HepG2 (cell line): ENCODE results near the gene SHC3. TPM values are rescaled to one million over a fixed set of nuclear protein-coding genes. Genes with fewer than 3 reads are reported as not detected.

Experiments
- CBX2 ChIP-seq, 2 experiments: fragments of 200-600 bp in 1 of 2; sonication (generic); formaldehyde crosslinking in 1 of 2; IDR thresholded peaks; 2 replicates each; pipeline versions ENCODE4 v1.7.0 to v1.8.1; 2018 to 2022; ENCODE audit warnings: low read depth in 2 of 2, low read length in 1 of 2, mild to moderate bottlenecking in 1 of 2, missing genetic modification reagents in 1 of 2
- HNF4A ChIP-seq: sonication (generic); formaldehyde crosslinking; IDR thresholded peaks from 2 replicates; pipeline ENCODE4 v1.4.0; 2020; ENCODE audit warnings: missing genetic modification reagents
- MTF1 ChIP-seq: sonication (generic); formaldehyde crosslinking; IDR thresholded peaks from 2 replicates; pipeline ENCODE4 v1.5.0; 2020; ENCODE audit warnings: missing genetic modification reagents
- MYC ChIP-seq: sonication (generic); formaldehyde crosslinking; IDR thresholded peaks from 2 replicates; pipeline ENCODE4 v1.9.0; 2021; ENCODE audit warnings: missing genetic modification reagents, borderline replicate concordance
- POLR2G ChIP-seq: fragments of 200-400 bp; formaldehyde crosslinking; IDR thresholded peaks from 2 replicates; pipeline ENCODE4 v1.6.1; 2018; ENCODE audit warnings: mild to moderate bottlenecking, low read depth, low read length, moderate library complexity
- ZBTB1 ChIP-seq: sonication (generic); formaldehyde crosslinking; IDR thresholded peaks from 2 replicates; pipeline ENCODE4 v1.4.0; 2020; ENCODE audit warnings: missing genetic modification reagents, borderline replicate concordance
- ZNF296 ChIP-seq: sonication (generic); formaldehyde crosslinking; conservative IDR thresholded peaks from 2 replicates; pipeline ENCODE4 v1.5.0; 2020; ENCODE audit warnings: mild to moderate bottlenecking, missing genetic modification reagents
- polyA plus RNA-seq, 8 experiments: library from polyadenylated mRNA; depleted of rRNA in 3 of 8; stranded (reverse) in 7 of 8; unstranded in 1 of 8; fragments of >200 nt; fragmentation: Illumina TruSeq in 4 of 8; extraction: Trizol in 4 of 8; gene quantifications; 2 replicates each; pipeline versions ENCODE4 v1.2.1 to v1.2.3, GENCODE V29; 2011 to 2016; ENCODE audit warnings: low read depth in 4 of 8, missing spikeins in 1 of 8, mixed read lengths in 1 of 8; ENCODE audit not compliant: insufficient read depth in 1 of 8
- total RNA-seq, 5 experiments: library from RNA; depleted of rRNA; stranded (reverse); fragments of >200 nt; fragmentation: Illumina TruSeq; extraction: Trizol; gene quantifications; 2 replicates each; pipeline ENCODE4 v1.2.3, GENCODE V29; 2016; ENCODE audit warnings: low read depth in 1 of 5
- TF ChIP-seq, protein P1 (sequence below): sonication (generic); formaldehyde crosslinking; IDR thresholded peaks from 2 replicates; pipeline ENCODE4 v1.4.0; 2020; ENCODE audit warnings: mild to moderate bottlenecking, missing genetic modification reagents
- TF ChIP-seq, protein P2 (sequence below): sonication (generic); formaldehyde crosslinking; IDR thresholded peaks from 2 replicates; pipeline ENCODE4 v1.5.0; 2020; ENCODE audit warnings: mild to moderate bottlenecking, low read depth, missing genetic modification reagents, borderline replicate concordance

Gene SHC3
- total and polyA plus RNA-seq, 2 of the 13 experiments (the other 11 are each of a cell fraction or from before 2014, with no cell fraction given) = 0.09 to 0.89 TPM

DNA sequence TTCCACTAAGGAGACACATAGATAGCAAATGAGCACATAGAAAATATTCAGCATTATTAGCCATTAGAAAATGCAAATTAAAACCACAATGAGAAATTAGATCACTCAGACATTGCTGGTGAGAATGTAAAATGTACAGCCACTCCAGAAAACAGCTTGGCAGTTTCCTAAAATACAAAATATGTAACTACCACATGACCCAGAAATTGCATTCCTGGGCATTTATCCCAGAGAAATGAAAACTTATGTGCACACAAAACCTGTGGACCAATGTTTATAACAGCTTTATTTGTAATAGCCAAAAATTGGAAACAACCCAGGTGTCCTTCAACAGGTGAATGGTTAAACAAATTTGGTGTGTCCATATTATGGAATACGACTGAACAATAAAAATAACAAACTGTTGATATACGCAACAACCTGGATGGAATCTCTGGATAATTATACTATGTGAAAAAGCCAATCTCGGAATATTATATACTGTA, 34.8 kb upstream of the SHC3 start (continued):
- TF ChIP-seq ZNF296 (no peak), ZBTB1 (CRISPR knock-in tag) (no peak), MTF1 (CRISPR knock-in tag) (no peak), HNF4A (no peak), POLR2G (no peak), CBX2 (IDR thresholded peaks at IDR 0.05; ENCODE audit: low read depth, low read length) (no peak), CBX2 (CRISPR knock-in tag; IDR thresholded peaks at IDR 0.05; ENCODE audit: low read depth) (no peak), MYC (CRISPR knock-in tag) (no peak)
- TF ChIP-seq, protein P1, sequence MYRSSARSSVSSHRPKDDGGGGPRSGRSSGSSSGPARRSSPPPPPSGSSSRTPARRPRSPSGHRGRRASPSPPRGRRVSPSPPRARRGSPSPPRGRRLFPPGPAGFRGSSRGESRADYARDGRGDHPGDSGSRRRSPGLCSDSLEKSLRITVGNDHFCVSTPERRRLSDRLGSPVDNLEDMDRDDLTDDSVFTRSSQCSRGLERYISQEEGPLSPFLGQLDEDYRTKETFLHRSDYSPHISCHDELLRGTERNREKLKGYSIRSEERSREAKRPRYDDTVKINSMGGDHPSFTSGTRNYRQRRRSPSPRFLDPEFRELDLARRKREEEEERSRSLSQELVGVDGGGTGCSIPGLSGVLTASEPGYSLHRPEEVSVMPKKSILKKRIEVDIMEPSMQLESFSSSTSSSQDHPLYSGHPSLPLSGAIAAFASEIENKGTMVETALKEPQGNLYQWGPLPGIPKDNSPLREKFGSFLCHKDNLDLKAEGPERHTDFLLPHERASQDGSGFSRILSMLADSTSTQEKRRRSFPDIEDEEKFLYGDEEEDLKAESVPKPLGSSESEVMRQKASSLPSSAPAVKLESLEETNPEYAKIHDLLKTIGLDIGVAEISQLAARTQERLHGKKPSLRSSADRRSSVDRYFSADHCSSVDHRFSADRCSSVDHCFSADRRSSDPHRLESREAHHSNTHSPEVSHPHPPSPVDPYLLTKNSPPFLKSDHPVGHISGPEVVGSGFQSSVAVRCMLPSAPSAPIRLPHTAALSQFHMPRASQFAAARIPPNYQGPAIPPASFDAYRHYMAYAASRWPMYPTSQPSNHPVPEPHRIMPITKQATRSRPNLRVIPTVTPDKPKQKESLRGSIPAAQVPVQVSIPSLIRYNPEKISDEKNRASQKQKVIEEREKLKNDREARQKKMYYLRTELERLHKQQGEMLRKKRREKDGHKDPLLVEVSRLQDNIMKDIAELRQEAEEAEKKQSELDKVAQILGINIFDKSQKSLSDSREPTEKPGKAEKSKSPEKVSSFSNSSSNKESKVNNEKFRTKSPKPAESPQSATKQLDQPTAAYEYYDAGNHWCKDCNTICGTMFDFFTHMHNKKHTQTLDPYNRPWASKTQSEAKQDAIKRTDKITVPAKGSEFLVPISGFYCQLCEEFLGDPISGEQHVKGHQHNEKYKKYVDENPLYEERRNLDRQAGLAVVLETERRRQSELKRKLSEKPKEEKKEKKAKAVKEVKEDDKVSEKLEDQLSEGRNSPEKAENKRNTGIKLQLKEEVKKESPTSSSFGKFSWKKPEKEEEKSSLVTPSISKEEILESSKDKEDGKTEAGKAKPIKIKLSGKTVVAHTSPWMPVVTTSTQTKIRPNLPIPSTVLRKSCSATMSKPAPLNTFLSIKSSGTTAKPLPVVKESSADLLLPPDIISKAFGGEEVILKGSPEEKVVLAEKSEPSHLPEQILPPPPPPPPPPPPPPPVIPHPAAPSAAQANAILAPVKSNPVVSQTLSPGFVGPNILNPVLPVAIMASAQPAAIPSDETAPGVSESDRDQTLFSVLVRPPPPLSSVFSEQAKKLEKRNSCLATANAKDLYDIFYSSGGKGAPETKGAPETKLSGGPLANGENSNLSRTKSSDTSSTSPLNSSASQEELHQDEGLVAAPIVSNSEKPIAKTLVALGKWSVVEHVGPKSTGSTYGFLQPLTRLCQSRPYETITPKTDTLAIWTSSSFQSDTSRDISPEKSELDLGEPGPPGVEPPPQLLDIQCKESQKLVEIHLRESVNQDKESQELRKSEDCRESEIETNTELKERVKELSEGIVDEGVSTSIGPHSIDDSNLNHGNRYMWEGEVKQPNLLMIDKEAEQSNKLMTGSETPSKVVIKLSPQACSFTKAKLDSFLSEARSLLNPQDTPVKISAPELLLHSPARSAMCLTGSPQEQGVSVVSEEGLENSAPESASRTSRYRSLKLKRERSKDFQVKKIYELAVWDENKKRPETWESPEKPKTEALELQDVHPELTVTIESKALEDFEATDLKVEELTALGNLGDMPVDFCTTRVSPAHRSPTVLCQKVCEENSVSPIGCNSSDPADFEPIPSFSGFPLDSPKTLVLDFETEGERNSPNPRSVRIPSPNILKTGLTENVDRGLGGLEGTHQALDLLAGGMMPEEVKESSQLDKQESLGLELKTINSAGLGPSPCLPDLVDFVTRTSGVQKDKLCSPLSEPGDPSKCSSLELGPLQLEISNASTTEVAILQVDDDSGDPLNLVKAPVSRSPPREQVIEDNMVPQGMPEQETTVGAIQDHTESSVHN (CRISPR knock-in tag) = no peak
- TF ChIP-seq, protein P2, sequence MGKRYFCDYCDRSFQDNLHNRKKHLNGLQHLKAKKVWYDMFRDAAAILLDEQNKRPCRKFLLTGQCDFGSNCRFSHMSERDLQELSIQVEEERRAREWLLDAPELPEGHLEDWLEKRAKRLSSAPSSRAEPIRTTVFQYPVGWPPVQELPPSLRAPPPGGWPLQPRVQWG = no peak
